SK-N-SH (cell line): ENCODE data around the gene SFMBT2. TPM values are rescaled to one million over a fixed set of nuclear protein-coding genes. Genes with fewer than 3 reads are reported as not detected.

ENCODE experiments used
- CTCF ChIA-PET: fragments of 300-600, 350-600 bp; formaldehyde crosslinking; extraction: SDS; loops from one replicate; lab custom pipeline; 2021; lab: Yijun Ruan, JAX
- POLR2A ChIA-PET: fragments of 350-600 bp; sonication (Branson Sonifier 250); formaldehyde crosslinking; extraction: SDS; loops from one replicate; lab custom pipeline; 2020; ENCODE audit warnings: antibody characterized with exemption, inconsistent platforms; lab: Yijun Ruan, JAX
- DNase-seq: peaks from one replicate; pipeline ENCODE4 v3.0.0; 2012
- H2AFZ ChIP-seq: fragments of 200-600 bp; sonication (generic); 2 replicates; pipeline ENCODE4 v1.8.1; 2016; ENCODE audit warnings: antibody characterized with exemption, mild to moderate bottlenecking, low read depth
- H3F3A ChIP-seq: fragments of 200-600 bp; sonication (generic); replicated peaks from 2 replicates; pipeline ENCODE3; 2016; ENCODE audit warnings: antibody characterized with exemption, mild to moderate bottlenecking; ENCODE audit not compliant: insufficient read depth
- H3K27ac ChIP-seq, 2 experiments: fragments of 200-500 bp in 1 of 2; fragments of 200-600 bp in 1 of 2; sonication (Bioruptor generic) in 1 of 2; sonication (generic), shearing (Covaris generic) in 1 of 2; 2 replicates each; pipeline versions ENCODE4 v1.5.1 to v1.6.1; 2014 to 2016; ENCODE audit warnings: low read depth in 2 of 2, inconsistent platforms in 1 of 2, low read length in 1 of 2, mild to moderate bottlenecking in 1 of 2, mixed read lengths in 1 of 2
- H3K27me3 ChIP-seq: fragments of 200-600 bp; sonication (generic), shearing (Covaris generic); 2 replicates; pipeline ENCODE4 v1.6.1; 2016; ENCODE audit warnings: mixed run types; ENCODE audit not compliant: insufficient read depth
- H3K36me3 ChIP-seq, 2 experiments: fragments of 200-500 bp in 1 of 2; fragments of 200-600 bp in 1 of 2; sonication (Bioruptor generic) in 1 of 2; sonication (generic) in 1 of 2; replicated peaks in 1 of 2; 2 replicates each; pipeline versions ENCODE3 to v1.5.1; 2014 to 2016; ENCODE audit warnings: low read length in 1 of 2, mild to moderate bottlenecking in 1 of 2; ENCODE audit not compliant: insufficient read depth in 2 of 2, control insufficient read depth in 1 of 2
- H3K4me1 ChIP-seq, 2 experiments: fragments of 200-500 bp in 1 of 2; fragments of 200-600 bp in 1 of 2; sonication (Bioruptor generic) in 1 of 2; sonication (generic), shearing (Covaris generic) in 1 of 2; 2 replicates each; pipeline versions ENCODE4 v1.5.1 to v1.6.1; 2014 to 2016; ENCODE audit warnings: low read depth in 1 of 2, low read length in 1 of 2, mixed run types in 1 of 2; ENCODE audit not compliant: insufficient read depth in 2 of 2, control insufficient read depth in 1 of 2
- H3K4me2 ChIP-seq: fragments of 200-600 bp; sonication (generic), shearing (Covaris generic); 2 replicates; pipeline ENCODE4 v1.6.1; 2017; ENCODE audit warnings: mixed run types
- H3K4me3 ChIP-seq, 2 experiments: fragments of 200-500 bp in 1 of 2; fragments of 200-600 bp in 1 of 2; sonication (Bioruptor generic) in 1 of 2; sonication (generic), shearing (Covaris generic) in 1 of 2; 2 replicates each; pipeline versions ENCODE4 v1.5.1 to v1.8.1; 2014 to 2016; ENCODE audit warnings: low read depth in 2 of 2, inconsistent platforms in 1 of 2, low read length in 1 of 2, mild to moderate bottlenecking in 1 of 2, mixed read lengths in 1 of 2, moderate library complexity in 1 of 2
- H3K79me2 ChIP-seq: fragments of 200-600 bp; sonication (generic); 2 replicates; pipeline ENCODE4 v1.8.1; 2017; ENCODE audit warnings: mild to moderate bottlenecking; ENCODE audit not compliant: insufficient read depth
- H3K9ac ChIP-seq: fragments of 200-600 bp; sonication (generic); 2 replicates; pipeline ENCODE4 v1.6.1; 2017; ENCODE audit warnings: mixed run types
- H3K9me2 ChIP-seq: fragments of 200-600 bp; sonication (generic); 2 replicates; pipeline ENCODE4 v1.6.1; 2017; ENCODE audit warnings: mixed run types
- H3K9me3 ChIP-seq: fragments of 200-600 bp; sonication (generic); 2 replicates; pipeline ENCODE4 v1.6.1; 2017; ENCODE audit warnings: mixed run types, mild to moderate bottlenecking, moderate library complexity
- H4K20me1 ChIP-seq: fragments of 200-600 bp; sonication (generic); 2 replicates; pipeline ENCODE4 v1.6.1; 2017; ENCODE audit warnings: mild to moderate bottlenecking, mixed run types; ENCODE audit not compliant: insufficient read depth
- CHD2 ChIP-seq: fragments of 150-350 bp; IDR thresholded peaks from 2 replicates; pipeline ENCODE4 v1.6.1; 2018; ENCODE audit warnings: low read length; ENCODE audit not compliant: partially characterized antibody
- EP300 ChIP-seq, 2 experiments: IDR thresholded peaks; 2 replicates each; pipeline versions ENCODE4 v1.4.0 to v1.6.1; 2012; ENCODE audit warnings: borderline replicate concordance in 1 of 2, low read depth in 1 of 2, low read length in 1 of 2
- FOSL2 ChIP-seq: IDR thresholded peaks from 2 replicates; pipeline ENCODE4 v1.4.0; 2012; ENCODE audit warnings: low read depth, mild to moderate bottlenecking, moderate library complexity, borderline replicate concordance
- GABPA ChIP-seq: IDR thresholded peaks from 2 replicates; pipeline ENCODE4 v1.4.0; 2012; ENCODE audit warnings: low read depth, mild to moderate bottlenecking
- GATA2 ChIP-seq: sonication (generic); formaldehyde crosslinking; IDR thresholded peaks from 2 replicates; pipeline ENCODE4 v1.5.0; 2020; ENCODE audit warnings: mild to moderate bottlenecking, missing genetic modification reagents
- JUND ChIP-seq: IDR thresholded peaks from 2 replicates; pipeline ENCODE4 v1.4.0; 2012
- MEF2A ChIP-seq: IDR thresholded peaks from 2 replicates; pipeline ENCODE4 v1.4.0; 2012; ENCODE audit warnings: low read depth, borderline replicate concordance
- MXI1 ChIP-seq: IDR thresholded peaks from 2 replicates; pipeline ENCODE4 v1.6.1; 2012; ENCODE audit warnings: mild to moderate bottlenecking, low read depth, low read length, improper control_type of control experiment
- NRF1 ChIP-seq: IDR thresholded peaks from 2 replicates; pipeline ENCODE4 v1.6.1; 2012; ENCODE audit warnings: low read depth, mild to moderate bottlenecking, low read length
- POLR2AphosphoS5 ChIP-seq: IDR thresholded peaks from 2 replicates; pipeline ENCODE4 v1.6.1; 2012; ENCODE audit warnings: low read depth, low read length
- RAD21 ChIP-seq: IDR thresholded peaks from 2 replicates; pipeline ENCODE4 v1.6.1; 2012; ENCODE audit warnings: mild to moderate bottlenecking, low read length
- RCOR1 ChIP-seq: fragments of 150-350 bp; IDR thresholded peaks from 2 replicates; pipeline ENCODE4 v1.6.1; 2017; ENCODE audit warnings: antibody characterized with exemption, low read length
- RFX5 ChIP-seq: IDR thresholded peaks from 2 replicates; pipeline ENCODE4 v1.6.1; 2012; ENCODE audit warnings: mild to moderate bottlenecking, improper control_type of control experiment, low read length
- RXRA ChIP-seq: IDR thresholded peaks from 2 replicates; pipeline ENCODE4 v1.4.0; 2012; ENCODE audit warnings: low read depth, mild to moderate bottlenecking, borderline replicate concordance
- SIN3A ChIP-seq: IDR thresholded peaks from 2 replicates; pipeline ENCODE4 v1.6.1; 2012; ENCODE audit warnings: low read depth, mild to moderate bottlenecking, low read length, moderate library complexity, borderline replicate concordance
- TCF12 ChIP-seq: IDR thresholded peaks from 2 replicates; pipeline ENCODE4 v1.4.0; 2012
- TEAD4 ChIP-seq: IDR thresholded peaks from 2 replicates; pipeline ENCODE4 v1.4.0; 2012; ENCODE audit warnings: mild to moderate bottlenecking, borderline replicate concordance; ENCODE audit not compliant: insufficient read depth
- YY1 ChIP-seq: IDR thresholded peaks from 2 replicates; pipeline ENCODE4 v1.4.0; 2012; ENCODE audit warnings: low read depth, mild to moderate bottlenecking
- WGBS: methylation state at CpG from one replicate; pipeline ENCODE4 v1.1.6; 2017; ENCODE audit warnings: low lambda C conversion rate; 5-methylcytosine and 5-hydroxymethylcytosine counted together
- polyA plus RNA-seq, 3 experiments: library from polyadenylated mRNA; depleted of rRNA; stranded (reverse); fragments of >200 nt; gene quantifications; 2 replicates each; pipeline ENCODE4 v1.2.3, GENCODE V29; 2012
- TF ChIP-seq, protein P1 (sequence below): IDR thresholded peaks from 2 replicates; pipeline ENCODE4 v1.4.0; 2012; ENCODE audit warnings: low read depth, borderline replicate concordance
- TF ChIP-seq, protein P2 (sequence below): IDR thresholded peaks from 2 replicates; pipeline ENCODE4; 2012

The SFMBT2 gene
- polyA plus RNA-seq, 1 of the 3 experiments (the other 2 are of a cell fraction), result 0.20 TPM

DNA sequence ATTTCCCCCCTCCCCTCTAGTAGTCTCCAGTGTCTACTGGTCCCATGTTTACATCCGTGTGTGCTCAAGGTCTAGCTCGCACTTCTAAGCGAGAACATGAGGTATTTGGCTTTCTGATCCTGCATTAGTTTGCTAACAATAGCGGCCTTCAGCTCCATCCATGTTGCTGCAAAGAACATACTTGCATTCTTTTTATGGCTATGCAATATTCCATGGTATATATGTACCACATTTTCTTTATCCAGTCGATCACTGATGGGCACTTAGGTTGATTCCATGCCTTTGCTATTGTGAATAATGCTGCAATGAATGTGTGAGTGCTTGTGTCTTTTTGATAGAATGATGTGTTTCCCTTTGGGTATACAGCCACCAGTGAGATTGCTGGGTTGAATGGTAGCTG is 160.6 kb downstream of the SFMBT2 start:
- WGBS, result 69% methylated on average over 5 of the region's 5 CpGs
- Histone ChIP-seq H3K9me3 (no peaks in the 10 kb centered on the region), H3K27me3 (no peaks in the 10 kb centered on the region), H4K20me1 (no peaks in the 10 kb centered on the region), H3K9me2 (no peaks in the 10 kb centered on the region), H3K36me3 (no peaks in the 10 kb centered on the region), H3F3A (no peaks in the 10 kb centered on the region), H3K4me3 (no peak overlapping the region), H3K79me2 (no peaks in the 10 kb centered on the region), H3K4me2 (no peak overlapping the region), H3K4me1 (peaks cover 0 to 30% of the 10 kb centered on the region in 2 experiments; a peak in 2 of 4 replicates), H3K27ac (no peak overlapping the region), H2AFZ (no peak overlapping the region), H3K9ac (no peak overlapping the region)
- ChIA-PET POLR2A (no interaction called here), CTCF (no interaction called here)
- DNase-seq, result no peak
- TF ChIP-seq JUND, result no peak
- no peak for TF ChIP-seq TEAD4
- TF ChIP-seq POLR2AphosphoS5, result no peak
- no peak for TF ChIP-seq RFX5
- TF ChIP-seq TCF12, result no peak
- no peak for TF ChIP-seq MEF2A
- TF ChIP-seq CHD2, result no peak
- no peak for TF ChIP-seq FOSL2
- TF ChIP-seq, protein P1, sequence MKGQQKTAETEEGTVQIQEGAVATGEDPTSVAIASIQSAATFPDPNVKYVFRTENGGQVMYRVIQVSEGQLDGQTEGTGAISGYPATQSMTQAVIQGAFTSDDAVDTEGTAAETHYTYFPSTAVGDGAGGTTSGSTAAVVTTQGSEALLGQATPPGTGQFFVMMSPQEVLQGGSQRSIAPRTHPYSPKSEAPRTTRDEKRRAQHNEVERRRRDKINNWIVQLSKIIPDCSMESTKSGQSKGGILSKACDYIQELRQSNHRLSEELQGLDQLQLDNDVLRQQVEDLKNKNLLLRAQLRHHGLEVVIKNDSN, result no peak
- TF ChIP-seq EP300 (IDR thresholded peaks at IDR 0.05; ENCODE audit: borderline replicate concordance in 1 of 2, low read depth in 1 of 2, low read length in 1 of 2), result no peak
- TF ChIP-seq GATA2 (CRISPR knock-in tag), result no peak
- no peak for TF ChIP-seq RXRA
- no peak for TF ChIP-seq YY1
- TF ChIP-seq RAD21, result no peak
- TF ChIP-seq GABPA, result no peak

DNA sequence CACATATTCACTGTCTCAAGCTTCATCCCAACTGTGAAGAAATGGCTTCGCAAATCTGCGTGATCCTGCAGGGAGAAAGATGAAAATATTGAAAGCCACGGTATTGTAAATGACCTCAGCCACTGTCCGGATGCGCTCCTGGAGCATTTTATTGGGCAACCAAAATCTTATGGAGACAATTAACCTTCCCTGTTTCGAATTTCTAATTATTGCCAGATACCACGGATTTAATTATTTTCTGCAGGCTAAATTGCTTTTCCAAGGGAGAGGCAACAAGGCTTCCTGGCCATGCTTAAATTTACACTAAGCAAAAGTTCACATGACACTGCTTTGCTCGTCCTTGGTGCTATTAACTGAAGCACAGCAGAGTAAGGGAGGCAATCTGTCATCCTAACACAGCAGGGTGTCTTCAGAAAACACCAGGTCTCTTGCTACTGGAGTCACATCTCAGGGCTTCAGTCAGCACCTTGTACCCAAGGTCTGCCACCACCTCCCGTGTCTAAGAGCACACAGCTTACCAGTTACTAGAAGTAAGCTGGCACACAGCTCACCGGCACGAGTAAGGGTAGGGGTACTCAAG is 162.2 kb downstream of the SFMBT2 start:
- H3K27me3 ChIP-seq, result no peaks in the 10 kb centered on the region
- no peaks in the 10 kb centered on the region for H3F3A ChIP-seq
- H3K4me1 ChIP-seq, result peaks cover 0 to 32% of the 10 kb centered on the region in 2 experiments; a peak in 2 of 4 replicates
- peak overlapping the region in 1 of 2 experiments; percentile 17; a peak in 1 of 4 replicates for H3K4me3 ChIP-seq
- no peak for TF ChIP-seq TEAD4
- TF ChIP-seq GATA2 (CRISPR knock-in tag), result no peak
- no peak for TF ChIP-seq SIN3A
- no peak; the same call in none of the 2 replicates for TF ChIP-seq RCOR1
- peak in 1 of 2 experiments; percentile 42; a peak in 1 of 4 replicates for TF ChIP-seq EP300 (IDR thresholded peaks at IDR 0.05; ENCODE audit: borderline replicate concordance in 1 of 2, low read depth in 1 of 2, low read length in 1 of 2)
- peak; percentile 47; the same call in 1 of the 2 replicates for TF ChIP-seq MXI1
- TF ChIP-seq NRF1, result no peak
- no peak for TF ChIP-seq YY1
- TF ChIP-seq, protein P2, sequence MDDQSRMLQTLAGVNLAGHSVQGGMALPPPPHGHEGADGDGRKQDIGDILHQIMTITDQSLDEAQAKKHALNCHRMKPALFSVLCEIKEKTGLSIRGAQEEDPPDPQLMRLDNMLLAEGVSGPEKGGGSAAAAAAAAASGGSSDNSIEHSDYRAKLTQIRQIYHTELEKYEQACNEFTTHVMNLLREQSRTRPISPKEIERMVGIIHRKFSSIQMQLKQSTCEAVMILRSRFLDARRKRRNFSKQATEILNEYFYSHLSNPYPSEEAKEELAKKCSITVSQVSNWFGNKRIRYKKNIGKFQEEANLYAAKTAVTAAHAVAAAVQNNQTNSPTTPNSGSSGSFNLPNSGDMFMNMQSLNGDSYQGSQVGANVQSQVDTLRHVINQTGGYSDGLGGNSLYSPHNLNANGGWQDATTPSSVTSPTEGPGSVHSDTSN, result no peak
- no peak for TF ChIP-seq JUND
- peak; percentile 19; the same call in 1 of the 2 replicates for TF ChIP-seq RAD21
- H3K9ac ChIP-seq, result no peak overlapping the region
- no peaks in the 10 kb centered on the region for H3K9me3 ChIP-seq
- no peaks in the 10 kb centered on the region for H3K79me2 ChIP-seq
- WGBS, result 36% methylated on average over 10 of the region's 11 CpGs
- no peaks in the 10 kb centered on the region for H3K36me3 ChIP-seq
- H2AFZ ChIP-seq, result no peak overlapping the region
- H4K20me1 ChIP-seq, result no peaks in the 10 kb centered on the region
- no peak overlapping the region for H3K4me2 ChIP-seq
- CTCF ChIA-PET, result interaction anchor here (0.8 to 1.0 kb wide), 2 partner anchors 20 to 128 kb away, joined by 3 read pairs; no protein-coding TSS in a partner anchor
- peak; percentile 28 for DNase-seq
- no peaks in the 10 kb centered on the region for H3K9me2 ChIP-seq
- POLR2A ChIA-PET, result no interaction called here
- peak overlapping the region in 1 of 2 experiments; percentile 95; a peak in 2 of 4 replicates for H3K27ac ChIP-seq
